ENCODE results near the gene EHD1. TPM values are rescaled to one million over a fixed set of nuclear protein-coding genes. Genes with fewer than 3 reads are reported as not detected.
A peak's percentile ranks its signal among the peaks of the same experiment; 100 is the strongest.

The EHD1 gene
- total and polyA plus RNA-seq, 9 of the 15 experiments (the other 6 are each of a cell fraction or from before 2014, with no cell fraction given): 0.46 to 65.0 (median 16.4) TPM

- TF ChIP-seq, protein P1, sequence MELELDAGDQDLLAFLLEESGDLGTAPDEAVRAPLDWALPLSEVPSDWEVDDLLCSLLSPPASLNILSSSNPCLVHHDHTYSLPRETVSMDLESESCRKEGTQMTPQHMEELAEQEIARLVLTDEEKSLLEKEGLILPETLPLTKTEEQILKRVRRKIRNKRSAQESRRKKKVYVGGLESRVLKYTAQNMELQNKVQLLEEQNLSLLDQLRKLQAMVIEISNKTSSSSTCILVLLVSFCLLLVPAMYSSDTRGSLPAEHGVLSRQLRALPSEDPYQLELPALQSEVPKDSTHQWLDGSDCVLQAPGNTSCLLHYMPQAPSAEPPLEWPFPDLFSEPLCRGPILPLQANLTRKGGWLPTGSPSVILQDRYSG (tag; conservative IDR thresholded peaks at IDR 0.05; ENCODE audit: low read depth): no peak
- TF ChIP-seq KLF16 (IDR thresholded peaks at IDR 0.05) (no peak), PTRF (tag; IDR thresholded peaks at IDR 0.05) (no peak), DACH1 (IDR thresholded peaks at IDR 0.05; ENCODE audit: partially characterized antibody) (peak; percentile 58), LEF1 (IDR thresholded peaks at IDR 0.05) (0 out of 2 replicates have a peak, but pooled peaks have one; percentile 60), ZC3H8 (IDR thresholded peaks at IDR 0.05) (no peak; the same call in 1 of the 2 replicates), BHLHE40 (IDR thresholded peaks at IDR 0.05; ENCODE audit: low read length) (0 out of 2 replicates have a peak, but pooled peaks have one; percentile 1), MED1 (CRISPR knock-in tag; IDR thresholded peaks at IDR 0.05; ENCODE audit: borderline replicate concordance) (no peak), RBM39 (optimal IDR thresholded peaks at IDR 0.05; ENCODE audit: low read depth, low read length) (no peak), ZNF12 (CRISPR knock-in tag; IDR thresholded peaks at IDR 0.05) (no peak), STAG1 (CRISPR knock-in tag; IDR thresholded peaks at IDR 0.05; ENCODE audit: borderline replicate concordance) (no peak), POLR2A (conservative IDR thresholded peaks at IDR 0.05) (no peak), ZNF507 (tag; conservative IDR thresholded peaks at IDR 0.05) (no peak), ZNF57 (CRISPR knock-in tag; IDR thresholded peaks at IDR 0.05) (no peak), FOXJ2 (tag; IDR thresholded peaks at IDR 0.05) (no peak), CREBBP (IDR thresholded peaks at IDR 0.05; ENCODE audit: low read depth, low read length) (no peak), FOXM1 (IDR thresholded peaks at IDR 0.05; ENCODE audit: low read depth) (no peak), FOXM1 (CRISPR knock-in tag; IDR thresholded peaks at IDR 0.05; ENCODE audit: low read depth) (no peak), ZNF561 (CRISPR knock-in tag; conservative IDR thresholded peaks at IDR 0.05) (no peak)
- TF ChIP-seq, protein P2, sequence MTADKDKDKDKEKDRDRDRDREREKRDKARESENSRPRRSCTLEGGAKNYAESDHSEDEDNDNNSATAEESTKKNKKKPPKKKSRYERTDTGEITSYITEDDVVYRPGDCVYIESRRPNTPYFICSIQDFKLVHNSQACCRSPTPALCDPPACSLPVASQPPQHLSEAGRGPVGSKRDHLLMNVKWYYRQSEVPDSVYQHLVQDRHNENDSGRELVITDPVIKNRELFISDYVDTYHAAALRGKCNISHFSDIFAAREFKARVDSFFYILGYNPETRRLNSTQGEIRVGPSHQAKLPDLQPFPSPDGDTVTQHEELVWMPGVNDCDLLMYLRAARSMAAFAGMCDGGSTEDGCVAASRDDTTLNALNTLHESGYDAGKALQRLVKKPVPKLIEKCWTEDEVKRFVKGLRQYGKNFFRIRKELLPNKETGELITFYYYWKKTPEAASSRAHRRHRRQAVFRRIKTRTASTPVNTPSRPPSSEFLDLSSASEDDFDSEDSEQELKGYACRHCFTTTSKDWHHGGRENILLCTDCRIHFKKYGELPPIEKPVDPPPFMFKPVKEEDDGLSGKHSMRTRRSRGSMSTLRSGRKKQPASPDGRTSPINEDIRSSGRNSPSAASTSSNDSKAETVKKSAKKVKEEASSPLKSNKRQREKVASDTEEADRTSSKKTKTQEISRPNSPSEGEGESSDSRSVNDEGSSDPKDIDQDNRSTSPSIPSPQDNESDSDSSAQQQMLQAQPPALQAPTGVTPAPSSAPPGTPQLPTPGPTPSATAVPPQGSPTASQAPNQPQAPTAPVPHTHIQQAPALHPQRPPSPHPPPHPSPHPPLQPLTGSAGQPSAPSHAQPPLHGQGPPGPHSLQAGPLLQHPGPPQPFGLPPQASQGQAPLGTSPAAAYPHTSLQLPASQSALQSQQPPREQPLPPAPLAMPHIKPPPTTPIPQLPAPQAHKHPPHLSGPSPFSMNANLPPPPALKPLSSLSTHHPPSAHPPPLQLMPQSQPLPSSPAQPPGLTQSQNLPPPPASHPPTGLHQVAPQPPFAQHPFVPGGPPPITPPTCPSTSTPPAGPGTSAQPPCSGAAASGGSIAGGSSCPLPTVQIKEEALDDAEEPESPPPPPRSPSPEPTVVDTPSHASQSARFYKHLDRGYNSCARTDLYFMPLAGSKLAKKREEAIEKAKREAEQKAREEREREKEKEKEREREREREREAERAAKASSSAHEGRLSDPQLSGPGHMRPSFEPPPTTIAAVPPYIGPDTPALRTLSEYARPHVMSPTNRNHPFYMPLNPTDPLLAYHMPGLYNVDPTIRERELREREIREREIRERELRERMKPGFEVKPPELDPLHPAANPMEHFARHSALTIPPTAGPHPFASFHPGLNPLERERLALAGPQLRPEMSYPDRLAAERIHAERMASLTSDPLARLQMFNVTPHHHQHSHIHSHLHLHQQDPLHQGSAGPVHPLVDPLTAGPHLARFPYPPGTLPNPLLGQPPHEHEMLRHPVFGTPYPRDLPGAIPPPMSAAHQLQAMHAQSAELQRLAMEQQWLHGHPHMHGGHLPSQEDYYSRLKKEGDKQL (CRISPR knock-in tag; IDR thresholded peaks at IDR 0.05; ENCODE audit: borderline replicate concordance): no peak
- TF ChIP-seq, protein P3, sequence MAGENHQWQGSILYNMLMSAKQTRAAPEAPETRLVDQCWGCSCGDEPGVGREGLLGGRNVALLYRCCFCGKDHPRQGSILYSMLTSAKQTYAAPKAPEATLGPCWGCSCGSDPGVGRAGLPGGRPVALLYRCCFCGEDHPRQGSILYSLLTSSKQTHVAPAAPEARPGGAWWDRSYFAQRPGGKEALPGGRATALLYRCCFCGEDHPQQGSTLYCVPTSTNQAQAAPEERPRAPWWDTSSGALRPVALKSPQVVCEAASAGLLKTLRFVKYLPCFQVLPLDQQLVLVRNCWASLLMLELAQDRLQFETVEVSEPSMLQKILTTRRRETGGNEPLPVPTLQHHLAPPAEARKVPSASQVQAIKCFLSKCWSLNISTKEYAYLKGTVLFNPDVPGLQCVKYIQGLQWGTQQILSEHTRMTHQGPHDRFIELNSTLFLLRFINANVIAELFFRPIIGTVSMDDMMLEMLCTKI (IDR thresholded peaks at IDR 0.05; ENCODE audit: partially characterized antibody): no peak
- TF ChIP-seq, protein P4, sequence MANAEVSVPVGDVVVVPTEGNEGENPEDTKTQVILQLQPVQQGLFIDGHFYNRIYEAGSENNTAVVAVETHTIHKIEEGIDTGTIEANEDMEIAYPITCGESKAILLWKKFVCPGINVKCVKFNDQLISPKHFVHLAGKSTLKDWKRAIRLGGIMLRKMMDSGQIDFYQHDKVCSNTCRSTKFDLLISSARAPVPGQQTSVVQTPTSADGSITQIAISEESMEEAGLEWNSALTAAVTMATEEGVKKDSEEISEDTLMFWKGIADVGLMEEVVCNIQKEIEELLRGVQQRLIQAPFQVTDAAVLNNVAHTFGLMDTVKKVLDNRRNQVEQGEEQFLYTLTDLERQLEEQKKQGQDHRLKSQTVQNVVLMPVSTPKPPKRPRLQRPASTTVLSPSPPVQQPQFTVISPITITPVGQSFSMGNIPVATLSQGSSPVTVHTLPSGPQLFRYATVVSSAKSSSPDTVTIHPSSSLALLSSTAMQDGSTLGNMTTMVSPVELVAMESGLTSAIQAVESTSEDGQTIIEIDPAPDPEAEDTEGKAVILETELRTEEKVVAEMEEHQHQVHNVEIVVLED (CRISPR knock-in tag; IDR thresholded peaks at IDR 0.05): no peak
Measured at GRCh38 chr11:64845129-64845775, 33.2 kb downstream of the EHD1 start (continued).

Data from K562 (cell line).